ENCODE data around the gene TESK1.
A peak's percentile ranks its signal among the peaks of the same experiment; 100 is the strongest.

TESK1 gene, protein sequence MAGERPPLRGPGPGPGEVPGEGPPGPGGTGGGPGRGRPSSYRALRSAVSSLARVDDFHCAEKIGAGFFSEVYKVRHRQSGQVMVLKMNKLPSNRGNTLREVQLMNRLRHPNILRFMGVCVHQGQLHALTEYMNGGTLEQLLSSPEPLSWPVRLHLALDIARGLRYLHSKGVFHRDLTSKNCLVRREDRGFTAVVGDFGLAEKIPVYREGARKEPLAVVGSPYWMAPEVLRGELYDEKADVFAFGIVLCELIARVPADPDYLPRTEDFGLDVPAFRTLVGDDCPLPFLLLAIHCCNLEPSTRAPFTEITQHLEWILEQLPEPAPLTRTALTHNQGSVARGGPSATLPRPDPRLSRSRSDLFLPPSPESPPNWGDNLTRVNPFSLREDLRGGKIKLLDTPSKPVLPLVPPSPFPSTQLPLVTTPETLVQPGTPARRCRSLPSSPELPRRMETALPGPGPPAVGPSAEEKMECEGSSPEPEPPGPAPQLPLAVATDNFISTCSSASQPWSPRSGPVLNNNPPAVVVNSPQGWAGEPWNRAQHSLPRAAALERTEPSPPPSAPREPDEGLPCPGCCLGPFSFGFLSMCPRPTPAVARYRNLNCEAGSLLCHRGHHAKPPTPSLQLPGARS

DNA sequence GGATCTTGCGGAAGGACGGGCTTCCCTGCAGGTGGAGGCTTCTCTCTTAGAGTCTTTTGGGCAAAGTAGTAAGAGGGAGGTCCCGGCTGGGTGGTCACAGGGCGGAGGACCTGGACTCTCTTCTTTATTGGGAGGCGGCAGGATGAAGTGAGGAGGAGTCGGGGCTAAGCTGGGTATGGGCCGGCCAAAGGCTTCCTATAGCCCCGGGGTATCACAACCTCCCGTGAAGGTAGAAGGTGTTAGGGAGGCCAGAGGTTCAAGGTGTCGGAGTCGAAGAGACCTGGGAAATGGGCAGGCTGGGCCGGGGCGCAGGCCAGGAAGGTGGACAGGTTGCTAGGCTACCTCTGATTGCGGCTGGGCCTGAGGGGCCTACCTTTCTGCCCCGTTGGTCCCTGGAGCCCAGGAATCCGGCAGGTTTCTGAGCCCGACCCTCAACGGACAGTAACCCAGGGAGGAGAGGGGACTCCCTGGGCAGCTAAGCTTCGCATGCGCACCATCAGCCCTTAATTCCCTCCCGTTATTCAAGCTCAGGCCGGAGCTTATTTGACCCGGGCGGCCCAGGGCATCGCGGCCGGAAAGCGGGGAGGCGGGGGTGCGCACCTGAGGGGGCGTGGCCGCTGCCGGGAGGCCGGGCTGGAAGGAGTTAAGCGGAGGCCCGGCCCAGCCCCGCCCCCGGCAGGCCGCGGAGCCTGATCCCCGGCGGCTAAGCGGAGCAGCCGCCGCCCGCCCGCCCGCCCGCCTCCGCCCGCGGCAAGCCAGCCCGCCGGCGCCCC, at the start of gene TESK1:
TSS of gene TESK1 (plus strand) at position 685 of the 773 bp plus-strand sequence. CDS start 358 bp downstream, outside the sequence.
- peak; percentile 94 for DNase-seq (ENCODE audit: low spot score)

DNA sequence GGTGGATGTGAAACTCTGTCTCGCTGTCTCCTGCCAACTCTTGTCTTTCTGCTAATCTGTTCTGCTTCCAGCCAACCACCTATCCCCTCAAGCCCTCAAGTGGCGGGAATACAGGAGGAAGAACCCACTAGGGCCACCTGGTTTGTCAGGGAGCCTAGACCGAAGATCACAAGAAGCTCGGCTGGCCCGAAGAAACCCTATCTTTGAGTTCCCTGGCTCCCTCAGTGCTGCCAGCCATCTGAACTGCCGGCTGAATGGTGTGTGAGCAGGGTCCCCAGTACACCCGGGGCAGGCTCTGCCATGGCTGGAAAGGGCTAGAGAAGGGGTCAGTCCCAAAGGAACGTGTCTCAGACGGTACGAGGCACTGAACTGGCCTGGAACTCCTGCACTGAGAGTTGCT, 49.2 kb upstream of the TESK1 start:
- no peak for DNase-seq (ENCODE audit: low spot score)

DNA sequence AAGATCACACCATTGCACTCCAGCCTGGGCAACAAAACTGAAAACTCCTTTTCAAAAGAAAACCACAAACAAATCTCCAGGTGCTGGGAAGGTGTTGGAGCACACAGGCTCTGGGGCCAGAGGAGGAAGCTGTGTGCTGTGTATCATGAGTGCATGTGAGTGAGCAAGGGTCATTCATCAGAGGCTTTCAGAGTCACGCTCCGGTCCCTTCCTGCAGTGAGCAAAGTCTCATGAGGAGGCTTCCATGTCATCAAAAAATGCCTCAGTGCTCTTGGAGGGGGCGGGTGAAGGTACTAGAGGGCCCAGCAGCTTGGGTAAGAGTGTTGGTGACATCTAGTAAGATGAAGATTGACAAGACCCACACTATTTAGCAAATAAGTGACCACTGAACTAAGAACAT, 48.3 kb upstream of the TESK1 start:
- no peak for DNase-seq (ENCODE audit: low spot score)

DNA sequence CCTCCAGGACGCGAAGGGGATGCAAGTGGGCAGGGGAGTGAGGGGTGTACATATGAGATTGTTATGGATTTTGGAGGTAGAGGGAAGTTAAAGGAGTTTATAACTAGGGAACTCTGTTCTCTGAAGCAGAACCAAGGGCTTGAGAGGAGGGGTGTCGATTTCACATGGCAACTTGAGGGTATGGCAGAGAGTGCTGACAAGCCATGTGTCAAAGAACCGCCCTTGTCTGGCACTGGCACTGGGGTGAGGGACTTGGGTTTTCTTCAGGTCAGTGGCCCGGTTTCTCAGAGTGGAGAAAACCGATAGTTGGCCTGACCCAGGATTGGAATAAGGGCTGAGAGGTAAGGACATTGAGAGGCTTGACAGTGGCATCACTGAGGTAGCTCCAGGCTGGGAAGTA, 47.7 kb upstream of the TESK1 start:
- DNase-seq (ENCODE audit: low spot score), result no peak

DNA sequence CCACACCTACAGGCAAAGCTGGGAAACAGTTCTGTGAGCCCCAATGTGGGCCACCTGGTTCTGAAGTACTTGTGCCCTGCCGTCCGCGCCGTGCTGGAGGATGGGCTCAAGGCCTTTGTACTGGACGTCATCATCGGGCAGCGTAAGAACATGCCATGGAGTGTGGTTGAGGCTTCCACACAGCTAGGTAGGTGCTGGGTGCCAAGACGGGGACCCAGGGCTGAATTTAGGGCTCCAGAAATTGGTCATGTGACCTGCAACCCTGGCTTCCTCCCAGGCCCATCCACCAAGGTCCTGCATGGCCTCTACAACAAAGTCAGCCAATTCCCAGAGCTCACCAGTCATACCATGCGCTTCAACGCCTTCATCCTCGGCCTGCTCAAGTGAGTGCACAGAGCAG, 46.9 kb upstream of the TESK1 start:
- DNase-seq (ENCODE audit: low spot score), result no peak

DNA sequence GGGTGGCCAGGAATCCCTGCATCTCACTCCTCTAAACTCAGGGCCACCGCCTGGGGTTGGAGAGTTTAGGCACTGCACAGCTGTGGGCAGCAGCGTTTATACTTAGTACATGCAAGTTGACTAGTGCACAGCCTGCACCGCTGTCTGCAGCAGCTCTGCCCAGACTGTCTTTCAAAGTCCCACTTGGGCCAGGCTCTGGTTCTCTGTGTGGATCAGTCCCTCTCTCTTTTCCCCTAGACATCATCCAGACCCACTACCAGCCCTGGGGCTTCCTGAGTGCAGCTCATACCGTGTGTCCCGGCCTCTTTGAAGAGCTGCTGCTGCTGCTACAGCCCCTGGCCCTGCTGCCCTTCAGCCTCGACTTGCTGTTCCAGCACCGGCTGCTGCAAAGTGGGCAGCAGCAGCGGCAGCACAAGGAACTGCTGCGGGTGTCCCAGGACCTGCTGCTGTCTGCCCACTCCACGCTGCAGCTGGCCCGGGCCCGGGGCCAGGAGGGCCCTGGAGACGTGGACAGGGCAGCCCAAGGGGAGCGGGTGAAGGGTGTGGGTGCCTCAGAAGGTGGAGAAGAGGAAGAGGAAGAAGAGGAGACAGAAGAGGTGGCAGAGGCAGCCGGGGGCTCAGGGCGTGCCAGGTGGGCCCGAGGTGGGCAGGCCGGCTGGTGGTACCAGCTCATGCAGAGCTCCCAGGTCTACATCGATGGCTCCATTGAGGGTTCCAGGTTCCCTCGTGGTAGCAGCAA, 45.1 kb upstream of the TESK1 start:
- no peak for DNase-seq (ENCODE audit: low spot score)

DNA sequence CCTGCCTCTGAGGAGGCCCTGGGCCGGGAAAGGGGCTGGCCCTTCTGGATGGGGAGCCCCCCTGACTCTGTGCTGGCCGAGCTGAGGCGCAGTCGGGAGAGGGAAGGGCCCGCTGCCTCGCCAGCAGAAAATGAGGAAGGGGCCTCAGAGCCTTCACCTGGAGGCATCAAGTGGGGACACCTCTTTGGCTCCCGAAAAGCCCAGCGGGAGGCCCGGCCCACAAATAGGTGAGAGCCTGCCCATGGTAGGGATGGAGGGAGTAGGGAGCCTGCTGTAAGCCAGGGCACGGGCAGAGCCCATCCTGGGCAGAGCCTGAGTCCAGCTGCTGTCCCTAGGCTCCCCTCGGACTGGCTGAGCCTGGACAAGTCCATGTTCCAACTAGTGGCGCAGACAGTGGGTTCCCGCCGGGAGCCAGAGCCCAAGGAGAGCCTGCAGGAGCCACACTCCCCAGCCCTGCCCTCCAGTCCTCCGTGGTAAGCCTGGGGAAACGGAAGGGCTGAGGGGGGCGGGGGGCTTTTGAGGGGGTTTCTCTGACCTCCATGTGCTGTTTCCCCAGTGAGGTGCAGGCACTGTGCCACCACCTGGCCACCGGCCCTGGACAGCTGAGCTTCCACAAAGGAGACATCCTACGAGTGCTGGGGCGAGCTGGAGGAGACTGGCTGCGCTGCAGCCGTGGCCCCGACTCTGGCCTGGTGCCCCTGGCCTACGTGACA, 44.3 kb upstream of the TESK1 start:
- DNase-seq (ENCODE audit: low spot score), result no peak

DNA sequence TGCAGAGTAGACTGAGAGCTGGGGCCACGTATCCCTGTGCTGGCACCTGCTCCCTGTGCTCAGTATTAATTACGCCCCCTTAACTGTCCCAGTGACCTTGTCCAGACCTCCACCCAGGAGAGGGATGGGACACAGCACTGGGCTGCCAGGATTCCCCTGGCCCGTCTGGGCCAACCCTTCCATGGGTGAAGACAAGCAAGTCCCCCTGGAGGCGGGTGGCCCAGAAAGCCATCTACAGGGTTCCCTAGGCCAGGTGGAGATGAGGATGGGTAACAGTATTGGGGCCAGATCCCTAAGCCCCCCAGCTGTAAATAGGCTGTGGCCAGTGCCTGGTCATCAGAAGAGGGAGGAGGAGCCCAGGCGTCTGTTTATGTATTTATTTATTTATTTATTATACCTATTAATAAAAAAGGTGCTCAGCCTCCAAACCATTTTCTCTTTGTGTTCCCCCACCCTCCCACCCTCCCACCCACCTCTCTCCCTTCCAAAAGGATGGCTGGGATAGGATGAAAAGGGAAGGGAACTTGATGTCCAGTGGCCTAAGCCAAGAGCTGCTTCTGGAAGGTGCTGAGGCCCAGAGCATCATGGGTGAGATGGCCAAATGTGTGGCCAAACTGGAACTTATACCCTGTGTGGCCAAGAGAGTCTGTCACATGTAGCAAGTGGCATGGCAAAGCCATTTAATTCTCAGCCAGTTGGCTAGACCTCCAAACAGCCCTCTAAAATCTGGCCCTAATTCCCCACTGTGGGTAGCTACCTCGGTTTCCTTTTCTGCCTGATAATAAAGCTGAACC, 43.4 kb upstream of the TESK1 start:
- DNase-seq (ENCODE audit: low spot score), result no peak

DNA sequence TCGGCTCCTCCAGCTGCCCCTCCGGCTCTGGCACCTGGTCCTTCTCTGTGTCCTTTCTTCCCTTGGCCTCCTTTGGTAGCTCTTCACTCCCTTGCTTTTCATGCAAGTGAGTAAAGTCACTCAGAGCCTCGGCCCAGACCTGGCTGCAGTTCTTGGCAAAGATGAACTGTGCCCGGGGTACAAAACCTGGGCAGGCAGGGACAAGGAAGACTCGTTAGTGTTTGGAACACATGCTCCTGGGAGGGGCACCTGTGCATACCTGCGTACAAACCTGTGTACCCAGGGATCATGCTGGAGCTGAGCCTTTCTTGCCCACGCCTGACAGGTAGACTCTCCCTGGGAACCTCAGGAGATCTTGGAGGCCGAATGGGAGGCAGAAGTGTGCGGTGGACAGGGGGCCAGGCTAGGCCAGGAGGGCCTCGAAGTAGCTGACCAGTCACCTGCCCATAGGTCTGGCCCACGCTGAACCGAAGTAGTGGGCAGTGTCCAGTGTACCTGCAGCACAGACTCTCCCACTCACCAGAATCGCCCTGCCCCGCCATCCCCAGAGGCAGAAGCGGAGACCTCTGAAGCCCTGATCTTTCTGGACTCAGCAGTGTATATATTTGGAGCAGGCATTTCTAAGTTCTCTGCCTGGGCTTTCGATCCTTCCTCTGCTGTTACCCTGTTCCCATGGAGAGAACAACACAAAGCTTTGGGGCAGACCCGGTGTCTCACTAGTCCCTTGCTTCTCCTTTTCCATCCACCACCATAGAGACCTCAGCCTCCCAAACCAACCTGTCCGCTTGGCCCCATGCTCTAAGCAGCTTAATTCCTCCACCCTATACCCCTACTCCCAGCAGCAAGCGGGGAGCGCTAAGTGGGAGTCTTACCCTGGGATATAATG, 41.9 kb upstream of the TESK1 start:
- no peak for DNase-seq (ENCODE audit: low spot score)

DNA sequence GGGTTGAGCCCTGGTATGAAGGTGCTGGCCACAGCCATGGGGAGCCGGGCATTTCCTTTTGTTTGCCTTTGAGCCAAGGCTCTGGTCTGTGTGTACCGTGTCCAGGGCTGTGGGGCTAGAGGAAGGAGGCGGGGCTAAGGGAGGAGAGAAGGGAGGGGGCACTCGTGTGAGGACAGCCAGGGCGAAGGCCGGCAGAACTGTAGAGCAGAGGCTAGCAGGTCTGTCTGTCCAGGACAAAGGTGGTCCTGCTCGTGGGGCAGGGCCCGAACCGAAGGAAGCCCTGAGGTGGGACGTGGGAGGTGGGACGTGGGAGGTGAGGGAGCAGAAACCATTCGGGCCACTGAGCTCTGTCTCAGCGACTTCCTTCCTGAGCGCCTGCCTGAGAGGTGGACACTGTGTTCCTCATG, 41.3 kb upstream of the TESK1 start:
- peak; percentile 76 for DNase-seq (ENCODE audit: low spot score)

DNA sequence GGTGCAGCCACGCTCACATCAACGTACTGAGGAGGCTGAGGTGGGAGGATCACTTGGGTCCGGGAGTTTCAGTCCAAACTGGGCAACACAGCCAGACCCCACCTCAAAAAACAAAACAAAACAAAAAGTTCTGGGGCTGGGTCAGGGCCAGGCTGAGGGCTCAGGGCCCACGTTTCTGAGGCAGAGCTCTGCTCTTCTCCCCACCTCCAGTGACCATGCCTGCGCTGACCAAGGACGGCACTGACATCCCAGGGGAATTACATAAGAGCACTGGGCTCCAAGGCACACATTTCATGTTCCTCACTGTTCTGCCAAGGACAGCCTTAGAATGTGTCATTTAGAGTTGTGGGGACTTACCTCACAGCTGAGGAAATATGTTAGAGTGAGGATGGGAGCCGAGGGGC, 40.4 kb upstream of the TESK1 start:
- DNase-seq (ENCODE audit: low spot score), result no peak

DNA sequence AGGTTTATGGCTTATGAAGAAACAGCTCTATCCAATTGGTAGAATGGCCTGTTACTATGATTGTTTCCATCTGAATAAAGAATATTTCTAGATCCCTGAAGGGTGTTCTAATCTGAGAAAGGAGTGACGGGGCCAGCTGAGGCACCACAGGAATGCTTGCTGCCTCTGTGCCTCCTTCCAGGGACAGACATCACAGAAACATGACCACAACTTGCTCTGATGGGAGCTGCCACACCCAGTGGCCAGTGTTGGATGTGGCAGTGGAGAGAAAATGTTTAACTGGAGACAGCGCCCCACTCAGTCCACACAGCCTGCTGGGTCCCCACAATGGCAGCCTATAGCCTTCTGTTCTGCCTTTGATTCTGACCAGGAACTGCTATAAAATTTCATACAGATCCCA, 38.6 kb upstream of the TESK1 start:
- DNase-seq (ENCODE audit: low spot score), result no peak

DNA sequence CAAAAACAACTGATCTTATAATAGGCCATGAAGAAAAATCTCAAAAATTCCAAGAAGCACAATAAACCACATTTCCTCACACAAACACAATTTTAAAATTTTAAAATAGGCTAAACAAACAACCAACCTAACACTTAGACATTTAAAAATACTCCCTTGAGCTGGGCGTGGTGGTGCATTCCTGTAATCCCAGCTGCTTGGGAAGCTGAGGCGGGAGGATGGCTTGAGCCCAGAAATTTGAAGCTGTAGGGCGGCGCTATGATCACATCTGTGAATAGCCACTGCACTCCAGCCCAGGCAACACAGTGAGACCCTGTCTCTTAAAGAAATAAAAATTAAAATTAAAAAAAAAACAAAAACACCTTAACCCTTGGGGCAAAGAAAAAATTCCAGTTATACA, 36.9 kb upstream of the TESK1 start:
- no peak for DNase-seq (ENCODE audit: low spot score)

DNA sequence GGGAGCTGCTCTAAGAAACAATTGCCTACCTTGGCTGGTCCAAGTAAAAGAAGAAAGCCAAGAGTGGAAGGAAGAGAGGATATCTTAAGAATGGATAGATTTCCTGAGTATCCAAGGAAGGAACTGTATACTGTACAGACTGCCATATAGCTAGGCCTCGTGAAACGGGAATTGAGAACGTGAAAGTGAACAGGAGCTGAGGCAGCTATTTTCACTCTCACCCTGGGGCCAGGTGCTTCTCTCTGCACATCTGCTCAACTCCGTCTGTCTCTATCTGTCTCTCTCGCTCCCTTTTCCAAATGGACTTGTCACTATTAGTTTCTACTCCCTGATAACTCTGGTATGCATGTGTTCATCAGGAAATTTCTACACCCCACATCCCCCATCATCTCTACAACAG, 35.9 kb upstream of the TESK1 start:
- DNase-seq (ENCODE audit: low spot score), result no peak

DNA sequence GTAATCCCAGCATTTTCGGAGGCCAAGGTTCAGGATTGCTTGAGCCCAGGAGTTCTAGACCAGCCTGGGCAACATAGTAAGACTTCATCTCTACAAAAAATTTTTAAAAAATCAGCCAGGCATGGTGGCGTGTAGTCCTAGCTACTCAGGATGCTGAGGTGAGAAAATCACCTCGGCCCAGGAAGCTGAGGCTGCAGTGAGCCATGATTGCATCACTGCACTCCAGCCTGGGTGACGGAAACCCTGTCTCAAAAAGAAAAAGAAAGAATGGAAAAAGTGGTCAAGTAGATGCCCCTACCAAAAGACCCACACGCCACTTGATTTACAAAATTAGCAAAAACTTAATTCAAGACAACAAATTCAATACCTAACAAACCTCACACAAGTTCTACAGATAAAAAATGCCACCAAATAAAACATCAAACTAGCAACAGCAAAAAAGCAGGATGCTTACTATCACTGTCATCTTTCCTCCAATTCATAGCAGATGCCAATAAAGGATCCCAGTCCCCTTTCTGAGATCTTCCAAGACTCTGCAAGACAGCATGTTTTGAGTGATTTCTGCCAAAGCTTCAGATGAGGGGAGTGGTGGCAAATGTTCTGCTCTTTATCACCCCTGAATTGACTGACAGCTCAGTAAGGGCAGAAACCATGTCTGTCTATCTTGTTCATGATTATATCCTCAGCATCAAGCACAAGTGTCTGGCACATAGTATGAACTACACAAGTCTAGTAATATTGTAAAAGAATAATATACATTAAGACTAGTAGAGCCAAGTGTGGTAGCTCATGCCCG, 34.2 kb upstream of the TESK1 start:
- no peak for DNase-seq (ENCODE audit: low spot score)

DNA sequence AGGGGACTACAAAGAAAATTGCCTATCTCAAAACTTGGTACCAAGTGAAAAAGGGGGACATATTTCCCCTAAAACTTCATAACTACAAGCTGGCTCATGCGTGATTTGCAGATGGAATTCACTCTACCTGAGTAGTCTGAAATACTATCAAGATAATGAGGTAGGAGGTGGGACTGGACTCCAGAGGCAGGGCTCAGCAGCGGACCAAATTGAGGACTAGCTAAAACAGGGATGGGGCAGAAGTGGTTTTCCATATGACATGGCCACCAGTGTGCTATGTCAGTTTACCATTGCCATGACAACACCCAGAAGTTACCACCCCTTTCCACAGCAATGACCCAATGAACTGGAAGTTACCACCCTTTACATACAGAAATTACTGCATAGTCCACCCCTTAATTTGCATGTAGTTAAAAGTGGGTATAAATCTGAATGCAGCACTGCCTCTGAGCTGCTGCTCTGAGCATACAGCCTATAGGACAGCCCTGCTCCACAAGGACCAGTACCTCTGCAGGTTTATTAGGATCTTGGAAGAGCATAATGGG, 30.4 kb upstream of the TESK1 start:
- no peak for DNase-seq (ENCODE audit: low spot score)

DNA sequence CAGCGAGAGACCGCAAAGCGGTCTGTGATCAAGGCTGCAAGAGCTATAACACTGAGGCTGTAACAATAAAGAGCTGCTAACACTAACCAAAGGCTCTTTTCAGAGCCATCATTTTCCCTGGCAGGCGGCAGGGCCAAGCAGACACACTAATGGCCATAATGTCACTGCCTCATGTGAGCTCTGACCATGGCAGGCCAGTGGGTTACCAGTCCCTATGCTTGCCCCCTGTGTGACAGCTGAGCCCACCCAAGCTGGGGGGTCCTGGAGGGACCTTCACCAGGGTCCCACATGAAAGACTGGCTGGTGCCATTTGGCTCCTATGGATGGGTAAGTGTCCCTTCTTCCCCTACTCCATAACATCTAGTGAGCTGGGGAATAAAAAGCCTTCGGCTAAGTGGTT, 29.6 kb upstream of the TESK1 start:
- DNase-seq (ENCODE audit: low spot score), result no peak

DNA sequence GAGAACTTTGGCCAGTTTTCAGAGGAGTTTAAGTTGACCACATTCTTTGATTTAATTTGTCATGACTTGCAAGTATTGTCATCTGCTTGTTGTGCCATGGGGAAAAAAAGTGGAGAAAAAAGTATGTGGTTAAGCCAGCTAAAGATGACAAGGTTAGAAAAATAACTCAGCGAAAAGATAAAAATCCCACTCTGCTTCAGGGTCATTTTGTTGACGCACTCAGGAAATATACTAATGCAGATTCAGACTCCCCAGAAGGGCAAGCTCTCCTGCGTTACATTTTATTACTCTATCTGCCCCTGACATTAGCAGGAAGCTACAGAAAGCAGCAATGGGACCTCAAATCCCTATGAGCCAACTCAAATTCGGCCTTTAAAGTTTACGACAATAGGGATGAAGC, 27.6 kb upstream of the TESK1 start:
- no peak for DNase-seq (ENCODE audit: low spot score)

DNA sequence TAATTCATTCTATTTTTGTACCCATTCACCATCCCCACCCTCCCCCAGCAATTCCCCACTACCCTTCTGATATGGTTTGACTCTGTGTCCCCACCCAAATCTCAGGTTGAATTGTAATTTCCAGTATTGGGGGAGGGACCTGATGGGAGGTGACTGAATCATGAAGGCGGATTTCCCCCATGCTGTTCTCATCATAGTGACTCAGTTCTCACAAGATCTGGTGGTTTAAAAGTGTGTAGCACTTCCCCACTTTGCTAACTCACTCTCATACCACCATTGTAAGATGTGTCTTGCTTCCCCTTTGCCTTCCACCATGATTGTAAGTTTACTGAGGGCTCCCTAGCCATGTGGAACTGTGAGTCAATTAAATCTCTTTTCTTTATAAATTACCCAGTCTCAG, 25.9 kb upstream of the TESK1 start:
- DNase-seq (ENCODE audit: low spot score), result no peak

All from iPS-NIHi11 (cell line).